Naive thymus-derived CD8-positive, alpha-beta T cell (primary cell): ENCODE measurements around the gene OR51B4. TPM values are rescaled to one million over a fixed set of nuclear protein-coding genes. Genes with fewer than 3 reads are reported as not detected.
"Not testable (repeated sequence)": the region's sequence is repeated elsewhere in the genome, so short reads cannot be mapped to it uniquely, and the experiment has no call there.

Source experiments
- ATAC-seq, 2 donors: fragments of 150-1000 bp; cut with Tn5 transposase in 1 of 2; sonication (Bioruptor Pico), chemical (Tn5 transposase) in 1 of 2; 1 replicate in 1 of 2; 2 replicates in 1 of 2; pipeline ENCODE4 v1.10.0; 2021; ENCODE audit warnings: mild to moderate bottlenecking in 2 of 2, moderate library complexity in 2 of 2
- POLR2A ChIA-PET: fragments of 350-600 bp; sonication (Branson Sonifier 250); formaldehyde crosslinking; loops from one replicate; lab custom pipeline; 2021; ENCODE audit warnings: antibody characterized with exemption; lab: Charles Lee
- DNase-seq, 10 donors: peaks; one replicate each; pipeline versions ENCODE4 v3.0.0 to v3.0.0-alpha.2; 2020 to 2022
- H3K27ac Mint-ChIP-seq, 10 donors: one replicate each; pipeline ENCODE4 v1.8.0; 2020 to 2022; ENCODE audit warnings: mild to moderate bottlenecking in 10 of 10, mixed read lengths in 10 of 10, moderate library complexity in 4 of 10, inconsistent platforms in 1 of 10
- H3K27me3 Mint-ChIP-seq, 5 donors: one replicate each; pipeline ENCODE4 v1.8.0; 2021 to 2022; ENCODE audit warnings: mixed read lengths in 5 of 5
- H3K36me3 Mint-ChIP-seq, 3 donors: one replicate each; pipeline ENCODE4 v1.8.0; 2020 to 2022; ENCODE audit warnings: mixed read lengths in 3 of 3, mild to moderate bottlenecking in 2 of 3, inconsistent platforms in 1 of 3
- H3K4me1 Mint-ChIP-seq, 4 donors: one replicate each; pipeline ENCODE4 v1.8.0; 2021 to 2022; ENCODE audit warnings: mixed read lengths in 4 of 4
- H3K4me3 Mint-ChIP-seq, 10 donors: one replicate each; pipeline ENCODE4 v1.8.0; 2020 to 2022; ENCODE audit warnings: mild to moderate bottlenecking in 10 of 10, mixed read lengths in 10 of 10, moderate library complexity in 6 of 10, inconsistent platforms in 1 of 10
- H3K9me3 Mint-ChIP-seq, 9 donors: one replicate each; pipeline ENCODE4 v1.8.0; 2020 to 2022; ENCODE audit warnings: mixed read lengths in 9 of 9, mild to moderate bottlenecking in 3 of 9, inconsistent platforms in 1 of 9, moderate library complexity in 1 of 9
- polyA plus RNA-seq, 3 donors: library from polyadenylated mRNA; unstranded; fragments of 300-500 nt; fragmentation: Illumina TruSeq; gene quantifications; one replicate each; pipeline ENCODE4 v1.2.3, GENCODE V29; 2021
- total RNA-seq, 8 experiments: library from RNA in 2 of 8; stranded (reverse) in 2 of 8; gene quantifications; one replicate each; pipeline ENCODE4 v1.2.3 and lab custom pipeline; 2021 to 2026

Gene OR51B4
- total and polyA plus RNA-seq, 5 experiments from 2014 or later, result not detected

- H3K9me3 Mint-ChIP-seq, DNase-seq, POLR2A ChIA-PET, H3K27ac Mint-ChIP-seq, ATAC-seq, H3K4me1 Mint-ChIP-seq, H3K4me3 Mint-ChIP-seq, H3K36me3 Mint-ChIP-seq: not testable (repeated sequence)
- H3K27me3 Mint-ChIP-seq, result peaks cover 4 to 55% (median 7%) of the 10 kb centered on the region in 5 donors
Measured at GRCh38 chr11:5254023-5254422, 47.7 kb downstream of the OR51B4 start.

- DNase-seq, H3K27ac Mint-ChIP-seq, ATAC-seq, H3K4me1 Mint-ChIP-seq, POLR2A ChIA-PET, H3K4me3 Mint-ChIP-seq, H3K36me3 Mint-ChIP-seq, H3K9me3 Mint-ChIP-seq: not testable (repeated sequence)
- peaks cover 4 to 52% (median 7%) of the 10 kb centered on the region in 5 donors for H3K27me3 Mint-ChIP-seq
Measured at GRCh38 chr11:5253440-5253839, 48.3 kb downstream of the OR51B4 start.

- POLR2A ChIA-PET, result no interaction called here
- H3K27me3 Mint-ChIP-seq, result peaks cover 4 to 49% (median 7%) of the 10 kb centered on the region in 5 donors
- no peak for ATAC-seq
- no peak overlapping the region for H3K4me3 Mint-ChIP-seq
- no peaks in the 10 kb centered on the region for H3K36me3 Mint-ChIP-seq
- H3K27ac Mint-ChIP-seq, result no peak overlapping the region
- no peaks in the 10 kb centered on the region for H3K4me1 Mint-ChIP-seq
- DNase-seq, result no peak
- H3K9me3 Mint-ChIP-seq, result peaks cover 0 to 3% (median 0%) of the 10 kb centered on the region in 9 donors
Measured at GRCh38 chr11:5252919-5253265, 48.9 kb downstream of the OR51B4 start.

- DNase-seq (no peak), ATAC-seq (no peak)
- H3K4me1 Mint-ChIP-seq, result no peaks in the 10 kb centered on the region
- peaks cover 0 to 1% (median 0%) of the 10 kb centered on the region in 9 donors for H3K9me3 Mint-ChIP-seq
- no peaks in the 10 kb centered on the region for H3K36me3 Mint-ChIP-seq
- POLR2A ChIA-PET, result no interaction called here
- no peak overlapping the region for H3K4me3 Mint-ChIP-seq
- H3K27ac Mint-ChIP-seq, result no peak overlapping the region
- H3K27me3 Mint-ChIP-seq, result peaks cover 0 to 44% (median 7%) of the 10 kb centered on the region in 5 donors
Measured at GRCh38 chr11:5252192-5252918, 49.4 kb downstream of the OR51B4 start.

GRCh38 chr11:5251746-5252145 is 50.0 kb downstream of the OR51B4 start:
- Mint-ChIP-seq H3K36me3 (no peaks in the 10 kb centered on the region), H3K9me3 (peaks cover 0 to 1% (median 0%) of the 10 kb centered on the region in 9 donors), H3K27ac (no peak overlapping the region), H3K27me3 (peaks cover 0 to 39% (median 7%) of the 10 kb centered on the region in 5 donors), H3K4me3 (no peak overlapping the region), H3K4me1 (no peaks in the 10 kb centered on the region)
- ATAC-seq (no peak), DNase-seq (no peak)
- POLR2A ChIA-PET, result no interaction called here

Other genes with a start within 250 kb of the OR51B4 start
- gene OR52E2, start 242.3 kb downstream of the OR51B4 start, total RNA-seq, result not detected
- gene OR52E2, start 242.3 kb downstream of the OR51B4 start, polyA plus RNA-seq, result not detected
- gene OR52E1, start 232.4 kb downstream of the OR51B4 start, total RNA-seq, result not detected
- gene OR52E1, start 232.4 kb downstream of the OR51B4 start, polyA plus RNA-seq, result not detected
- gene OR52A5, start 163.6 kb downstream of the OR51B4 start, total RNA-seq, result not detected
- gene OR52A5, start 163.6 kb downstream of the OR51B4 start, polyA plus RNA-seq, result not detected
- gene OR52A1, start 147.2 kb downstream of the OR51B4 start, total RNA-seq, result not detected
- not detected for gene OR52A1, start 147.2 kb downstream of the OR51B4 start, polyA plus RNA-seq
- gene OR51V1, start 101.3 kb downstream of the OR51B4 start, total RNA-seq, result not detected
- gene OR51V1, start 101.3 kb downstream of the OR51B4 start, polyA plus RNA-seq, result not detected
- not detected for gene HBB, start 74.9 kb downstream of the OR51B4 start, total RNA-seq
- under 1 TPM in 2 of 3 donors, not detected in 1; 0.88 to 0.89 TPM for gene HBB, start 74.9 kb downstream of the OR51B4 start, polyA plus RNA-seq
- gene HBD, start 67.5 kb downstream of the OR51B4 start, total RNA-seq, result not detected
- gene HBD, start 67.5 kb downstream of the OR51B4 start, polyA plus RNA-seq, result not detected
- gene HBG1, start 52.1 kb downstream of the OR51B4 start, total RNA-seq, result not detected
- gene HBG1, start 52.1 kb downstream of the OR51B4 start, polyA plus RNA-seq, result not detected
- gene HBG2, start 47.2 kb downstream of the OR51B4 start, total RNA-seq, result not detected
- gene HBG2, start 47.2 kb downstream of the OR51B4 start, polyA plus RNA-seq, result not detected
- not detected for gene HBE1, start 32.0 kb downstream of the OR51B4 start, total RNA-seq
- not detected for gene HBE1, start 32.0 kb downstream of the OR51B4 start, polyA plus RNA-seq
- gene OR51B2, start 22.4 kb upstream of the OR51B4 start, total RNA-seq, result not detected
- not detected for gene OR51B2, start 22.4 kb upstream of the OR51B4 start, polyA plus RNA-seq
- gene OR51B5, start 41.6 kb upstream of the OR51B4 start, total RNA-seq, result not detected
- not detected for gene OR51B5, start 41.6 kb upstream of the OR51B4 start, polyA plus RNA-seq
- gene OR51B6, start 49.6 kb upstream of the OR51B4 start, total RNA-seq, result not detected
- gene OR51B6, start 49.6 kb upstream of the OR51B4 start, polyA plus RNA-seq, result not detected
- not detected for gene OR51M1, start 81.9 kb upstream of the OR51B4 start, total RNA-seq
- not detected for gene OR51M1, start 81.9 kb upstream of the OR51B4 start, polyA plus RNA-seq
- not detected for gene OR51Q1, start 120.2 kb upstream of the OR51B4 start, total RNA-seq
- not detected for gene OR51Q1, start 120.2 kb upstream of the OR51B4 start, polyA plus RNA-seq
- gene OR51I1, start 139.6 kb upstream of the OR51B4 start, total RNA-seq, result not detected
- gene OR51I1, start 139.6 kb upstream of the OR51B4 start, polyA plus RNA-seq, result not detected
- gene OR51I2, start 147.4 kb upstream of the OR51B4 start, total RNA-seq, result not detected
- not detected for gene OR51I2, start 147.4 kb upstream of the OR51B4 start, polyA plus RNA-seq
- gene OR52D1, start 186.7 kb upstream of the OR51B4 start, total RNA-seq, result not detected
- gene OR52D1, start 186.7 kb upstream of the OR51B4 start, polyA plus RNA-seq, result not detected
- under 1 TPM in 1 of 2 experiments, not detected in 1; 0.41 TPM for gene UBQLN3, start 208.0 kb upstream of the OR51B4 start, total RNA-seq
- not detected for gene UBQLN3, start 208.0 kb upstream of the OR51B4 start, polyA plus RNA-seq
- under 1 TPM; 0.47 TPM for gene UBQLNL, start 214.8 kb upstream of the OR51B4 start, total RNA-seq
- gene UBQLNL, start 214.8 kb upstream of the OR51B4 start, polyA plus RNA-seq, result not detected
- gene OR52H1, start 246.6 kb upstream of the OR51B4 start, total RNA-seq, result not detected
- not detected for gene OR52H1, start 246.6 kb upstream of the OR51B4 start, polyA plus RNA-seq